SK-N-SH (cell line): ENCODE measurements around the gene NCAM1.

Experiments
- CTCF ChIP-seq: fragments of 200-600 bp; sonication (generic); IDR thresholded peaks from 2 replicates; pipeline ENCODE4 v1.6.1; 2017; ENCODE audit warnings: antibody characterized with exemption, mild to moderate bottlenecking, moderate library complexity
- EZH2phosphoT487 ChIP-seq: fragments of 200-600 bp; sonication (generic); IDR thresholded peaks from 2 replicates; pipeline ENCODE4 v1.6.1; 2017; ENCODE audit warnings: low read depth, mixed run types, mild to moderate bottlenecking, antibody characterized with exemption, moderate library complexity, borderline replicate concordance
- FOXM1 ChIP-seq: IDR thresholded peaks from 2 replicates; pipeline ENCODE4 v1.4.0; 2012; ENCODE audit warnings: low read depth, mild to moderate bottlenecking
- MAX ChIP-seq: IDR thresholded peaks from 2 replicates; pipeline ENCODE4 v1.4.0; 2012; ENCODE audit warnings: low read depth
- MEF2A ChIP-seq: IDR thresholded peaks from 2 replicates; pipeline ENCODE4 v1.4.0; 2012; ENCODE audit warnings: low read depth, borderline replicate concordance
- NRF1 ChIP-seq: IDR thresholded peaks from 2 replicates; pipeline ENCODE4 v1.6.1; 2012; ENCODE audit warnings: low read depth, mild to moderate bottlenecking, low read length
- RAD21 ChIP-seq: IDR thresholded peaks from 2 replicates; pipeline ENCODE4 v1.6.1; 2012; ENCODE audit warnings: mild to moderate bottlenecking, low read length
- TAF1 ChIP-seq: IDR thresholded peaks from 2 replicates; pipeline ENCODE4 v1.6.1; 2012; ENCODE audit warnings: low read depth, mild to moderate bottlenecking, low read length, moderate library complexity, borderline replicate concordance
- YY1 ChIP-seq: IDR thresholded peaks from 2 replicates; pipeline ENCODE4 v1.4.0; 2012; ENCODE audit warnings: low read depth, mild to moderate bottlenecking

- TF ChIP-seq TAF1 (no peak), RAD21 (no peak), CTCF (no peak), NRF1 (no peak), FOXM1 (no peak), MAX (no peak), EZH2phosphoT487 (no peak), YY1 (no peak), MEF2A (no peak)
These were observed 129.7 kb downstream of the NCAM1 start for GRCh38 chr11:113090716-113091480.
